ENCODE data around the gene PRKCQ. TPM values are rescaled to one million over a fixed set of nuclear protein-coding genes. Genes with fewer than 3 reads are reported as not detected.
"Not testable (repeated sequence)": the region's sequence is repeated elsewhere in the genome, so short reads cannot be mapped to it uniquely, and the experiment has no call there.

PRKCQ gene
- total RNA-seq, 1 donor from 2014 or later: 0.64 TPM

DNA sequence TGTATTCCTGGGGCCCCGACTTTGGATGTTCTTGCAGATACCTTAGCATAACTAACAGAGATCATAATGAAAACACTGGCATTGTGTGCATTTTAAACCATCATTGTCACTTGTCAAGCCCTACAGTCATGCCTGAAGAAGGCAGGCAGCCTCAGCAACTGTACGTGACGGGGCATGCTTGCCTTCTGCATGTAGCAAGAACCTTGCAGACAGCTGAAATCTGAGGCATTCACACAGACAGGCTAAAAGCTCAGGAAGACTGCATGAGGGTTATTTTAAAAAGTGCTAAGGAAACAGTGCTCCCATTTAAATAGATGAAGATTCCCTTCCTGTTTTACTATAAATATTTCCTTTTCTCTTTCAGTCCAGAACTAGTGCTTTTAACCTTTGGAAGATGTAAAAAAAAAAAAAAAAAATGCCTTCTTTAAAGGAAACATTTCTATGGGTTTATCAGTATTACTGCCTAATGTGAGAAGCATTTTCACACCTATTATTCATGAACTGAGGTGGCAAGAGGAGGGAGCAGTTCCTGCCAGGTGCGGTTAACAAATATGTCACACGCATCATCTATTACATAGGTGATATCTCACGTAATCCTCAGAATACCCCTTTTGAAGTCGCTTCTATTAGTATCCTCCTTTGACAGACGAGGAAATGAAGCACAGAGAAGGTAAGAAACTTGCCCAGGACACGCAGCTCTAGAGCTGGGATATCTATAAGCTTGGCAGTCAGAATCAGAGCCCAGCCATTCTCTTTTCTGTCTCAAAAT, 88.1 kb downstream of the PRKCQ start:
- peak; percentile 85 for ATAC-seq

DNA sequence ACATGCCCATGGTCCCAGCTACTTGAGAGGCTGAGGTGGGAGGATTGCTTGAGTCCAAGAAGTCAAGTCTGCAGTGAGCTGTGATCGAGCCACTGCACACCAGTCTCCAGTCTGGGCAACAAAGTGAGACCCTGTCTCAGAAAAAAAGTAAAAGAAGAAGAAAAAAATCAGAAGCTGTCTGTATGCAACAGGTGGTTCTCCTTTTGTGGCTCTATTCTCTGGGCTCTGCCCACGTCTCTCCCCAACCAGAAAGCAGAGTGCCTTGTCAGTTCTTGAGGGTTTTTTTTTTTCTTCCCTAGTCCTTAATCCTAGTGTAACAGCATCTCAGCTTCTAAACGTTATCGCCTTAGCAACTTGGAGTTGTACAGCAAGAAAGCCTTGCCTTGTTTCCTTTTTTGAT, 89.5 kb downstream of the PRKCQ start:
- ATAC-seq: no peak

DNA sequence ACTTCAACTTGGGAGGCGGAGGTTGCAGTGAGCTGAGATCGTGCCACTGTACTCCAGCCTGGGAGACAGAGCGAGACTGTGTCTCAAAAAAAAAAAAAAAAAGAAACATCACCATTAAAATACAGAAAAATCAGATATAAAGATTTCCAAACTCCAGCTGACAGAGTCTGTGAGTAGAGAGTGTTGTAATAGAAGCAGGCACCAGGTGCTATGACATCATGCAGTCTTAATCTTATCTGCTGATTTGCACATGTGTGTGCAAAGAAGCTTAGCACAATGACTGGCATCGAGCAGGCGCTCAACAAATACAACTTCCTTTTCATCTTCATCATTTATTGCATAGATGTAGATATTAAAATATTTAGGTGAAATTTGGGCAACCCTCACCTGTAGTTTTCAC, 92.2 kb downstream of the PRKCQ start:
- ATAC-seq: no peak

DNA sequence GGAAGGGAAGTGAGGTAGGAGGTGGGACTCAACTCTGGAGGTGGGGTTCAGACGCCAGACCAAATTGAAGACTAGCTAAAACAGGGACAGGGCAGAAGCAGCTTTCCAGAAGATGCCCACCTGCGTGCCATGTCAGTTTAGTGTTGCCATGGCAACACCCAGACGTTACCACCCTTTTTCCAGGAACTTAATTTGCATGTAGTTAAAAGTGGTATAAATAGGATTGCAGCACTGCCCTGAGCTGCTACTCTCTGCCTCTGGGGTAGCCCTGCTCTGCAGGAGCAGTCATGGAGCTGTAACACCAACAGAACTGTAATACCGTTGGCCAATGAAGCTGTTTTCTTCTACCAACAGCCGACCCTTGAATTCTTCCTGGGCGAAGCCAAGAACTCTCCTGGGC, 93.8 kb downstream of the PRKCQ start:
- ATAC-seq: no peak

DNA sequence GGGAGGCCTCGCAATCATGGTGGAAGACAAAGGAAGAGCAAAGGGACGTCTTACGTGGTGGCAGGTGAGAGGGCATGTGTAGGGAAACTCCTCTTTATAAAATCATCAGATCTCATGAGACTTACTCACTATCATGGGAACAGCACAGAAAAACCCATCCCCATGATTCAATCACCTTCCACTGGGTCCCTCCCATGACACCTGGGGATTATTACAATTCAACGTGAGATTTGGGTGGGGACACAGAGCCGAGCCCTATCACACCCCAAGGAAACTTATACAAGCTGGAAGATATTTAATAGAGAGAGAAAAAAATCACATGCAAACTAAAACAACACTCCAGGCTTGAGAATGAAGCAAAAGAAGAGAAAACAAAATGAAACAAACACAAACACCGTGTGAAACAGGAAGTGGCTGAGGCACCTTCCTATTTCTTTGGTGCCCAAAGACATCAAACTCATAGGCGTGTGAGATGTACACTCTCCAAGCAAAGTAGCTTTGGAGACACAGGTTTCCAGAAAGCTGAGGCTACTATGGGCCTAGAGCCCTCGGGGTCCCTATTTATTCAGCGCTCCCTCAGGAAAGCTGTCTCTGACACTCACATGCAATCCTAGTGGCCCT, 97.2 kb downstream of the PRKCQ start:
- no peak for ATAC-seq

DNA sequence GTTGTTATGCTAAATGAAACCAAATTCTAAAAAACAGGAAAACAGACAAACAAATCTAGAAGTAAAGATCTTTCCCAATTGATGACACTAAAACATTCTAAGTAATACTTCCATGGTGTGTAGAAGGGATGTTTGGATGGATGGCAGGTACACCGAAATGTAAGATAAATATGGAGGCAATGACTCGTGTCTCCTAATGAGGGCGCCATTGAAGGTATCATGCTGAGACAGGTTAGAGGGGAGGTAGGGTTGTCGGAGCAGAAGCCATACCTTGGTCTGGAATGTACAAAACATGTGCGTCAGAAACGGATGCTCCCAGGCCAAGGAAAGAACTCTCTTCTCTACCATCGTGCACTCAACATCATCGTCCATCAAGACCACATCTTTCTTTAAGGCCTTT, 101.4 kb downstream of the PRKCQ start:
- no peak for ATAC-seq

DNA sequence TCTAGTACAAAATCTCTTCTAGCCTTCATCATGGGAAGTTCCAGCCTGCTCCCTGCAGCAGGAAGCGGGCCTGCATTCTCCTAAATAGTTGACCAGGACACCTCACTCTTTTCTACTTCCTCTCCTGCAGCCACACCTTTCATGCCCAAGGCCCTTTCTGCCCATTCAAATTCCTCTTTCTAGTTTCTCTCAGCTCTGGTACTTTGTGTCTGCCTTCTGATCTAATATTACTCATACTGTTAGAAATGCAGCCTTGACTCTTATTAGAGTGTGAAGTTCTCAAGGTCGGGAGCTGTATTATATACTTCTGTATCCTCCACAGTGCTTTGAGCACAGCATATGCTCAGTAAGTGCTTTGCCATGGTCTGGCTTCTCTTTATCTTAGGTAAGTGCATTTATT, 103.1 kb downstream of the PRKCQ start:
- peak; percentile 57 for ATAC-seq

DNA sequence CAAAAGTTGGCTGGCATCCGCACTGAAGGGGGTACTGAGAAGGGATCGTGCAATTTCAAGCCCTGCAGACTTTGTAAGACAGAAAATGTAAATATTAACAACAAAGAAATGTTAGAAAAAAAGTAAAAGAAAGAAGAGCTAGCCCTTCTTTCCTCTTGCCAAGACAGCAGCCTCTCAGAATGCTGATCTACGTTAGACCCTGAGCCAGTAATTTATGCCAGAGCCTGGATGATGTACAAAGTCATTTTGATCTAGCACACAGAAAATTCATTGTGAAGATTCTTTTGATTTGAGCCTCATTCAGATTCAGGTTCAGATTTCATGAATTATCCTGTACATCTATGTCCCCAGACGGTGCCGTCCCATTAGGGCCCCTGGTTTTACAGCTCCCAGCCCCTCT, 105.2 kb downstream of the PRKCQ start:
- ATAC-seq: no peak

DNA sequence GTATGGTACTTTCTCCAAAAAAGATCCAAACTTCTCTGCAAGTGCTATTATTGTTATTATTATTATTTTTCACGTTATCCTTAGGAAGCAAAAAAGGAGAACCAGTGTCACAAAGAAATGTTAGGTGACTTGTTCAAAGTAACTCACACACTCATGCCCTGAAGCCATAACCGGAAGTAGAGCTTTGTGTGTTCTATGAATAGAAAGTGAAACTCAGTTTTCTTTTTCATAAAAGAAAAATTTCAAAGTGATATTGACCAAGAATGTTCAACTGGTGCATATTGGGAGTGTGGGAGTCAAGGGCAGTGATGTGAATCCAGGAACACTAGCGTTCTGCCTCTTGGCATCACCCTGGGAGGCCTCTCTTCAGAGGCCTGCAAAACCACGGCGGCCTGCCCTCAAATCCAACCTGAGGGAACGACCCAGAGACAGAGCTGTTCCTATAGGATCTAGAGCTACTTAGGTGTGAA, 106.1 kb downstream of the PRKCQ start:
- no peak for ATAC-seq

DNA sequence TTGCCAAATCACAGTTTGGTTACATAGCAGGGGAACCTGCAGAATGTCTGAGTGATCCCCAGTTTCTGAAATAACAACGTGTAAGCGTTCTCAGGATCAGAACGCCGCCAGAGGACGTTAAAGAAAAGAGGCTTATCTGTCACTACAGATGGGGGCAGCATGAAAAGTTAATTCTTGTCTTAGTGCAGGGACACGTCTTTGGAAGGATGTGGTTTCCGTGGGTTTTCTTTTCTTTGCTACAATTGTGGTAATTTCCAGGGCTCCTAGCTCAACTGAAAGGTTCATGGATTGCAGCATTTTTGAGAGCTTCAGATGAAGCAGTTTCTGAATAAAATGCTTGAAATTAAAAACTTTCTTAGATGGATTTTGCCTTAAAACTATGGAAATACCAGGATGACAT, 106.6 kb downstream of the PRKCQ start:
- no peak for ATAC-seq

DNA sequence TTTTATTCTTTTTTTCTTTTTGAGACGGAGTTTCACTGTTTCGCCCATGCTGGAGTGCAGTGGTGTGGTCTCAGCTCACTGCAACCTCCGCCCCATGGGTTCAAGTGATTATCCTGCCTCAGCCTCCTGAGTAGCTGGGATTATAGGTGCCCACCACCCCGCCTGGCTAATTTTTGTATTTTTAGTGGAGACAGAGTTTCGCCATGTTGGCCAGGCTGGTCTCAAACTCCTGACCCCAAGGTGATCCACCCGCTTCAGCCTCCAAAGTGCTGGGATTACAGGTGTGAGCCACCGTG, 107.4 kb downstream of the PRKCQ start:
- not testable (repeated sequence) for ATAC-seq

DNA sequence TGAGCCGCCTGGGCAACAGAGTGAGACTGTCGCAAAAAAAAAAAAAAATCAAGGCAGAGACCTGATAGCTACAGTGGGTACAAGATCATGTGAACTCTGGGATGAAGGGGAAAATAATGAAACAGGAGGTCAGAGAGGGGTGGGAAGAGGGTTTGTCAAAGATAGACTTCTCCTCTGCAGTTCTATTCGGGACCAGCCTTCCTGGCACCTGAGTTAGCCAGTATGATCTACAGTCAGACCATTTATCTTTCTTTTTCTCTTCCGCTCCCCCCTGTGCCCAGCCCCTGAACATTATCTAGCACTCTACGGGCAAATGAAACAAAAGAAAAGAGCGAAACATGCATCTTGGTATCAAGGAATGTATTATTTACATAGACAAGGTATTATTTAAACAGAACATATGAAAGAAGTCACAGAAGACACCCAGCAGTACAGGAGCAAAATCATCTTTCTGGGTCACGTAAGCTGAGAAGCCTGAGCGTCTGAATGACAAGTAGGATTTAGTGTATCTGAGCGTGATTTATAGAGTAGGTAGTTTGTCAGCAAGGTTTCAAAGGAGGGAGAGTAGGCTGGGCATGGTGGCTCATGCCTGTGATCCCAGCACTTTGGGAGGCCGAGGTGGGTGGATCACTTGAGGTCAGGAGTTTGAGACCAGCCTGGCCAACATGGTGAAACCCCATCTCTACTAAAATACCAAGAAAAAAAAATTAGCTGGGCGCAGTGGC, 109.0 kb downstream of the PRKCQ start:
- peak; percentile 71 for ATAC-seq

DNA sequence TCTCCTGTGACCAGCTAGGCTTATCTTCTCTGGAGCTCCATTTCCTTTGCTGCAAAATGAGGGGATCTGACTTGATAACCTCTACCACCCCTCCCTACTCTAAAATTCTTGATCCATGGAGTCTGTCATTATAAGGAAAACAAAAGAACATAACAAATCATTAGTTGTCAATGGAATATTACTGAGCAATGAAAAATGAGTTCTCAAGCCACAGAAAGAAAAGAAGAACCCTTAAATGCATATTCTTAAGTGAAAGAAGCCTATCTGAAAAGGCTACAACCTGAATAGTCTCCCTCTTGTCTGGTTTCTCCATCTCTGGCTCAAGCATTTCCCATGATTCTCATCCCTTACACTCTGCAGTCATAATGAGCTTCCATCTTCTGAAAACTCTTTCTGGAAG, 110.4 kb downstream of the PRKCQ start:
- no peak for ATAC-seq

DNA sequence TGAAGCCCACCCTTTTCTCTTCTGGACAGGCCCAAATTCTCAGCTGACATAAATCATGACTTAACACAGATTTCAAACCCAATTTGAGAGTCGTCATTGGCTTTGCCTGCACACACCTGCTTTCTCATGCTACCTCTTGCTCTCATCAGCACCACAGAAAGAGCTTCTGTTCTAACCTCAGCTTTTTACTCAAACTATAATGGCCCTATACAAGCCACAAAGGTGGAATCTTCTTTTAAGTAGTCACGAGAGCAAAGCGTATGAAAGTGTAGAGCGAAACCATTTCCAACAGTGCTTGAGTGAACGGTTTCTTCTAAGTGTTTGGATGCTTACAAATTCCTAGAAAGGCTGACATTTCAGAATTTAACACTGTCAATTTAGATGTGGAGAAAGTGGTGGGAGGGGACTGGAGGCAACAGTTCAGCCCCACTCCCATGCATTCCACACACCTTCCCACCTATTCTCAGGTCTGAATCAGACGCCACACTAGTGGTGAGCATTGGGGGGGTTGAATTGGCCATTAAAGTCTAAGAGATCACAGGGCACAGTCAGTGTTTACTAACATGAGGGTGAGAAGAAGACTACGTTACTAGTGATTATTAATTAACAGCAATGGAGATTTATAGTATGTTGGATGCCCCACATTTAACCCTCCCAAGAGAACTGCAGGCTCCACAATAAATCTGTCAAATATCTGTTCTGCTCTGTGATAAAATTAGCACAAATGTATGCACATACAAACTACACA, 114.0 kb downstream of the PRKCQ start:
- no peak for ATAC-seq

DNA sequence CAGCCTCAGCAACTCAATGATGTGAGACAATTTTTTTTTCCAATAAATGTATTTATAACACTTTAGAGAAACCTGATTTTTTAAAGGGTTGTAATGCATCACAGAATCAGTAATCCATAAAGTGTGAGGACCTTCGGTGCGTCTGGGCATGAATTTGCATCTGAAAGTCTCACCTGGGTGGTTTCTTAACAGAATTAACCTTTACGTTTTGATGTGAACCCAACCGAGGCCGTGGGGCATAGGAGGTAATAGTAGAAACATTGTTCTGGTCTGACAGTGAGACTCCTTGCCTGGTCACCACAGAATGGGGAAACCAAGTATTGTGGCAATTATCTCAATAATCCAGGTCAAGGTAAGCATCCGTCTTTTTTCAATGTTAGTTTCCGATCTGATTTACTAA, 114.6 kb downstream of the PRKCQ start:
- no peak for ATAC-seq

DNA sequence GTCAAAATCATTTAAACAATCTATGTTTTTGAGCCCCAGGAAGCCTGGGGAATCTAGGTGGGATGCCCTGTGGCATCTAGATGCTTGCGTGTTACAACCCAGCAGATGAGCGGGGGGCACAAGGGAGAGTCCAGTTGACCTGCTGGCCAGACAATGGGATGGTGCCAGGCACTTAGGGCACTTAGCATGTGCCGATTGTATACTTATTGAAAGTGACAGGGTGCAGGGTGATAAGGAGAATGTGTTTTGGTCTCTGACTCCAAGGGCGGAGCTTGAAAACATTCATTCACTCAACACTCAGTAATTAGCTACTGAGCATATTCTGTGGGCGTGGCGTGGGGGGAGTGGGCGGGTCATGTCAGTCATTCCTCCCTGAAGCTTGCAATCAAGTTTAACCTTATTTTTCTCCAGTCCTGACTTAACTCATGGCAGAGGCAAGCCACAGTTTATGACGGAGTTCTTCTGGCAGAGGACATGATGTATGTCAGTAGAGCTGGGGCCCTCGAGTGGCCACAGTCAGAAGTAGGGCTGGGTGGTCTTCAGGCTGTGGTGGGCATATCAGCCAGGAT, 115.1 kb downstream of the PRKCQ start:
- ATAC-seq: no peak

DNA sequence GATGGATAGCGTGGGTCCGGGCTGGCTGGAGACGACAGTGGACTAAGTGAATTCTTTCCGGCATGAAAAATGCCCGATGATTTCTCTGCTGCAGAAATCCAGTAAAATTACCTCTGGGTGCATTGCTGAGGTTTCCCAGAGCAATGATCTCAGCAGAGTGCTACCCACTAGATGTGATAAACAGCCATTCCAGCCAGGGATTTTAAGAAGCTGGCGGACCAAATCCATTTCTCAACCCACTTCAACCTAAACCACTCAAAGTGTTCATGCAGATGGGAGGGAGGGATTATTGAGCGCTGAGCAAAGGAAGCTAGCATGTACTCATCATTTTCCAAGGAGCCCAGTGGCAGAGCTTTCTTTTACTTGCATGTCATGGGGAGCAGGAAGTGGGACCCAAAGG, 116.7 kb downstream of the PRKCQ start:
- ATAC-seq: no peak

DNA sequence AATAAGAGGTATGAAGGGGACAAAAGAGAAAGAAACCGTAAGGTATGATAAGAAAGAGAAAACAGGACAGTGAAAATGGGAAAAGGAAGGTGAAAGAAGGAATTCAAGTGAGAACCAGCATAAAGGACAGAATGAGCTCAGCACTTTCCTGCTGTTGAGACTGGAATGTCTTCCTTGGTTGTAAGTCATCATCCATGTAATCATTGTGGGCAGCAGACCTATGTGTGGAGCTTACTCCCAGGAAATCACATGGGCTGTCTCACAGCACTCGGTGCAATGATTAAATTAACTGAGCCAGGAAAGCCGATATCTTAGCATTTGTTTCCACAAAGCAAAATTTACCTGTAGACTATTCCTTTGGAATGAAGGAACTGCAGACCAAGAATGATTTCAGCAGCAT, 118.1 kb downstream of the PRKCQ start:
- no peak for ATAC-seq

DNA sequence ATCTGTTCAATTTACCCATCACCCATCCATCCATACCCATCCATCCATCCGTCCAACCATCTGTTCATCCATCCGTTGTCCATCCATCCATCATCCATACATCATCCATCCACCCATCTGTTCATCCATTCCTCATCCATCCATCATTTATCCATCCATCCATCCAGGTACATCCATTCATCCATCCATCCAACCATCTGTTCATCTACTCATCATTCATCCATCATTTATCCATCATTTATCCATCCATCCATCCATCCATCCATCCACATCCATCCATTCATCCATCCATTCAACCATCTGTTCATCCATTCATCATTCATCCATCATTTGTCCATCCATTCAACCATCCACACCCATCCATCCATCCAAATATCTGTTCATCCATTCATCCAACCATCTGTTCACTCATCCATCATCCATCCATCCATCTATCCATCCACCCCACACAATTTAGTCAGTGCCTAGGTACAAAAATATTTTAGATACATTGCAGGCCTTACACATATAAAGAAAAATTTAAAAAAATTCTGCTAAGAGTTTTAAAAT, 119.1 kb downstream of the PRKCQ start:
- ATAC-seq: no peak

DNA sequence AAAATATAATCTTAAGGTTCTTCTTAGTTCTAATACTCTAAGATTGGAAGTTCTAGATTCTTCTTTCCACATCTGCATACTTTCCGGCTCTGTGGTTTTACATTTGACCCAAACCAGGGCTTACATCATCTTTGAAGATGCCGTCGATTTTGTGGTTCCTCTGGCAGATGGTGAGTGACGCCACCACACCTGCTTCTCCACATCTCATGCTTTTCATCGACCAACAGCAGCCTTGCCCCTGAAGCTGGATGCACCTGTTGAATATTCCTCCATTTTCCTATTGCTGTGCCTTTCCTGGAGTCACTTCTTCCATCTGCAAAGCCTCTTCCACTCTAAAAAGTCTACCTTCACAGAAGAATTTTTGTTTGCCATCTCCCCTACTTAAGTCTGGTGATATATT, 121.3 kb downstream of the PRKCQ start:
- ATAC-seq: no peak

DNA sequence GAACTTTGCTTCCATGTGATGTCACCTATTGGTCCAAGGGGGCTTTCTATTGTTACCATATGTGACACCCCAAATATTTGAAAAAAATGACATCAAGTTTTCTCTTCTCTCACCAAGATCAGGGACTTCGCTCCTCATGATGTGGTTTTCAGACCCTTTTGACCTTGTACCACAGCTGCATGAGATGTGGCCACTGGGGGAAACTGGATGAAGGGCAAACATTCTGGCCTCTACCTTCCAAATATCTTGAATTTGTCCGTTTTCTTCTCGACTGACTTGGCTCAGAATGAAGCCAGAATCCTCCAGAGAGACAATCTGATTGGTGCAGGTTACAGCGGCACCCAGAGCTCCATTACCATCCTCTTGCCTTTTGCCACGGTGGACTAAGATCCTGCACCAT, 122.7 kb downstream of the PRKCQ start:
- no peak for ATAC-seq

DNA sequence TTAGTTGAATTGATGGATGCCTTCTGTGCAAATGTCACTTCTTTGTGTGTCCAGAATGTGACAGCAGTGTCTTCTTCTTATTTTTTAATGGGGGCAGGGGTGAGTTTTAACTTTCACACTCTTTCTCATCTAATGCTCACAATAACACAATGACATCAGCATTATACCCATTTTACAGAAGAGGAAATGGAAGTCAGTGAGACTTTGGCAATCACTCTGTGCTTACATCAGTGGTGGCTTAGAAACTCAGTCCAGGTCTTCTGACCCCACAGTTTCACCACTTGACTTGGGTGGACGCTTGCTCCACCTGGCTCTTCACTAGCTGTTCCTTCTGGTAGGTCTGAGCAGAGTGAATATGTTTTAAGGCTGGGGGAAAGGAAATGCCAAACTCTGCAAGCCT, 124.0 kb downstream of the PRKCQ start:
- no peak for ATAC-seq

DNA sequence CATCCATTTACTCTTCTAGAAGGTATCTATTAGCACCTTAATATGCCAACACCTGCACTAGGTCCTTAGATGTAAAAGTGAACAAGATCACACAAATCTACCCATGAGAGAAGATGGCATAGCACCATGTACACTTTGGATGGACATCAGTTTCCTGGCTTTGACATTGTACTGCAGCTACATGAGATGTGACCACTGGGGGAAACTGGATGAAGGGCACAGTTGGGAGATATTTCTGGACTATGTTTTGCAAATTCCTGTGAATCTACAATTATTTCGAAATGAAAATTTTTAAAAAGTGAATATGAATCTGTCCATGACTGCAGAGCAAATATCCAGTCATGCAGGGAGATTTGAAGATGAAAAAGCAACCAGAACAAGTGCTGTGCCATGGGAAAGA, 124.5 kb downstream of the PRKCQ start:
- ATAC-seq: no peak
